GM12878 (cell line): Measurements from ENCODE around the gene CILP. TPM values are rescaled to one million over a fixed set of nuclear protein-coding genes. Genes with fewer than 3 reads are reported as not detected.

Experiments used
- ATAC-seq: fragments of 200-7000 bp; cut with Tn5 transposase; 3 replicates; pipeline ENCODE4 v1.9.1; 2020; ENCODE audit warnings: mild to moderate bottlenecking, moderate library complexity
- BruUV-seq: library from RNA; stranded (reverse); fragments of 400-500 nt; replicated peaks from 2 replicates; lab custom pipeline; 2021; lab: Mats Ljungman, UMichigan
- CTCF ChIA-PET: fragments of 300-600 bp; sonication (Branson Sonifier 250); formaldehyde crosslinking; extraction: SDS; loops from one replicate; lab custom pipeline; 2021; ENCODE audit warnings: inconsistent platforms; lab: Yijun Ruan, JAX
- POLR2A ChIA-PET: fragments of 350-600 bp; formaldehyde crosslinking; extraction: SDS; loops from one replicate; lab custom pipeline; 2021; ENCODE audit warnings: inconsistent platforms; lab: Charles Lee
- RAD21 ChIA-PET: fragments of 300-600 bp; sonication (Branson Sonifier 250); formaldehyde crosslinking; loops from one replicate; lab custom pipeline; 2023; ENCODE audit warnings: antibody characterized with exemption; ENCODE audit not compliant: unreplicated experiment; lab: Charles Lee
- SMC1A ChIA-PET: fragments of 300-600 bp; sonication (Branson Sonifier 250); formaldehyde crosslinking; loops from one replicate; lab custom pipeline; 2023; ENCODE audit not compliant: unreplicated experiment, uncharacterized antibody; lab: Charles Lee
- DNase-seq: peaks from one replicate; pipeline ENCODE4 v3.0.0-alpha.2; 2011; ENCODE audit warnings: low read depth, low spot score
- FAIRE-seq: peaks from 3 replicates; lab custom pipeline; 2011; peaks lifted over from hg19 to GRCh38; lab: Jason Lieb, UNC
- H2AFZ ChIP-seq: 2 replicates; pipeline ENCODE4 v1.6.0; 2011; ENCODE audit warnings: low read depth, low read length, control low read depth; ENCODE audit not compliant: control insufficient read depth
- H3K27ac ChIP-seq: 2 replicates; pipeline ENCODE4 v1.5.1; 2011; ENCODE audit warnings: control low read depth; ENCODE audit not compliant: control insufficient read depth, insufficient read depth
- H3K27me3 ChIP-seq, 2 experiments: replicated peaks in 1 of 2; 2 replicates each; pipeline versions ENCODE4 v1.6.0 to v1.6.1; 2011; ENCODE audit warnings: low read length in 1 of 2; ENCODE audit not compliant: control insufficient read depth in 2 of 2, insufficient read depth in 2 of 2
- H3K36me3 ChIP-seq, 2 experiments: 2 replicates each; pipeline ENCODE4 v1.5.1; 2011; ENCODE audit warnings: low read length in 1 of 2; ENCODE audit not compliant: control insufficient read depth in 2 of 2, insufficient read depth in 2 of 2
- H3K4me1 ChIP-seq: 2 replicates; pipeline ENCODE4 v1.6.1; 2011; ENCODE audit warnings: mild to moderate bottlenecking, low read length, moderate library complexity, mixed read lengths; ENCODE audit not compliant: control insufficient read depth, insufficient read depth
- H3K4me2 ChIP-seq: 2 replicates; pipeline ENCODE4 v1.6.0; 2011; ENCODE audit warnings: control low read depth; ENCODE audit not compliant: control insufficient read depth, insufficient read depth
- H3K4me3 ChIP-seq: fragments of 200-600 bp; sonication (generic); 2 replicates; pipeline ENCODE4 v1.5.1; 2016
- H3K79me2 ChIP-seq: 2 replicates; pipeline ENCODE4 v1.6.0; 2011; ENCODE audit warnings: low read length; ENCODE audit not compliant: control insufficient read depth, insufficient read depth
- H3K9ac ChIP-seq: 2 replicates; pipeline ENCODE4 v1.8.0; 2011; ENCODE audit warnings: low read length, control low read depth, mixed read lengths; ENCODE audit not compliant: control insufficient read depth, insufficient read depth
- H3K9me3 ChIP-seq: replicated peaks from 3 replicates; pipeline ENCODE4 v1.5.1; 2011; ENCODE audit warnings: mild to moderate bottlenecking, low read length; ENCODE audit not compliant: control insufficient read depth, insufficient read depth
- H4K20me1 ChIP-seq: 2 replicates; pipeline ENCODE4 v1.6.0; 2011; ENCODE audit not compliant: control insufficient read depth, insufficient read depth
- BRCA1 ChIP-seq: IDR thresholded peaks from 2 replicates; pipeline ENCODE4 v1.6.1; 2011; ENCODE audit warnings: low read depth, low read length, improper control_type of control experiment
- CBX5 ChIP-seq: sonication (generic); IDR thresholded peaks from 2 replicates; pipeline ENCODE4 v1.6.1; 2016; ENCODE audit warnings: low read depth, moderate library complexity, mild to moderate bottlenecking, inconsistent platforms
- ESRRA ChIP-seq: IDR thresholded peaks from 2 replicates; pipeline ENCODE4 v1.6.1; 2012; ENCODE audit warnings: mild to moderate bottlenecking, low read length, improper control_type of control experiment
- FOXK2 ChIP-seq: fragments of 450-650 bp; IDR thresholded peaks from 2 replicates; pipeline ENCODE4 v1.6.1; 2017; ENCODE audit warnings: mild to moderate bottlenecking, moderate library complexity
- GABPA ChIP-seq: IDR thresholded peaks from 2 replicates; pipeline ENCODE4 v1.6.1; 2014; ENCODE audit warnings: antibody characterized with exemption, low read depth, mild to moderate bottlenecking, inconsistent platforms
- JUNB ChIP-seq: IDR thresholded peaks from 2 replicates; pipeline ENCODE4 v1.6.1; 2016; ENCODE audit warnings: antibody characterized with exemption, mild to moderate bottlenecking
- NFYA ChIP-seq: IDR thresholded peaks from 2 replicates; pipeline ENCODE4 v1.6.1; 2011; ENCODE audit warnings: low read depth, mild to moderate bottlenecking, low read length, improper control_type of control experiment, borderline replicate concordance
- POLR2AphosphoS5 ChIP-seq: IDR thresholded peaks from 2 replicates; pipeline ENCODE4 v1.6.1; 2011; ENCODE audit warnings: mild to moderate bottlenecking, low read length, inconsistent platforms
- STAT3 ChIP-seq: IDR thresholded peaks from 2 replicates; pipeline ENCODE4 v1.6.1; 2011; ENCODE audit warnings: low read depth, low read length, improper control_type of control experiment
- TCF7 ChIP-seq: IDR thresholded peaks from 2 replicates; pipeline ENCODE4 v1.6.1; 2014; ENCODE audit warnings: antibody characterized with exemption, borderline replicate concordance
- WGBS: methylation state at CpG from one replicate; pipeline ENCODE4 v1.1.6; 2016; ENCODE audit warnings: low lambda C conversion rate; ENCODE audit not compliant: insufficient replicate concordance, insufficient coverage; ENCODE audit errors: missing lambda C conversion rate; 5-methylcytosine and 5-hydroxymethylcytosine counted together
- in situ Hi-C: fragments of 300-500 bp; cut with MboI; formaldehyde crosslinking; loops from 9 replicates; pipeline ENCODE4 v1.14.3; 2018; ENCODE audit warnings: mixed read lengths
- intact Hi-C: fragments of 100-400 bp; cut with micrococcal nuclease; formaldehyde crosslinking; loops from one replicate; pipeline ENCODE4 v1.14.2; 2022; ENCODE audit not compliant: unreplicated experiment
- polyA plus RNA-seq, 11 experiments: library from polyadenylated mRNA; depleted of rRNA in 4 of 11; unstranded in 6 of 11; stranded (reverse) in 5 of 11; fragments of >200 nt; fragmentation: Nextera tagmentation in 4 of 11; fragmentation: Illumina TruSeq in 1 of 11; extraction: Ambion mirVana in 4 of 11; extraction: Trizol in 1 of 11; gene quantifications; 1 replicate in 1 of 11; 2 replicates in 10 of 11; pipeline versions ENCODE4 v1.2.1 to v1.2.3, GENCODE V29; 2011 to 2016; ENCODE audit warnings: inconsistent platforms in 2 of 11, missing spikeins in 2 of 11, low read depth in 1 of 11
- total RNA-seq, 4 experiments: library from RNA; depleted of rRNA in 3 of 4; stranded (reverse); fragments of >200 nt in 3 of 4; fragmentation: Illumina TruSeq in 1 of 4; extraction: Trizol in 1 of 4; gene quantifications; 2 replicates each; pipeline versions ENCODE4 v1.2.1 to v1.2.3, GENCODE V29; 2013 to 2021
- TF ChIP-seq, protein P1 (sequence below): IDR thresholded peaks from 2 replicates; pipeline ENCODE4 v1.6.1; 2011; ENCODE audit warnings: mild to moderate bottlenecking, low read depth, low read length, moderate library complexity; ENCODE audit not compliant: insufficient replicate concordance
- TF ChIP-seq, protein P2 (sequence below): fragments of 450-650 bp; formaldehyde crosslinking; IDR thresholded peaks from 2 replicates; pipeline ENCODE4 v1.5.0; 2022; ENCODE audit warnings: mild to moderate bottlenecking, missing genetic modification characterization
- TF ChIP-seq, protein P3 (sequence below): IDR thresholded peaks from 2 replicates; pipeline ENCODE4 v1.6.1; 2012; ENCODE audit warnings: low read depth, low read length, improper control_type of control experiment
- TF ChIP-seq, protein P4 (sequence below), 3 experiments: IDR thresholded peaks in 2 of 3; conservative IDR thresholded peaks in 1 of 3; 2 replicates each; pipeline ENCODE4 v1.5.1; 2011; ENCODE audit warnings: low read depth in 3 of 3, low read length in 3 of 3, mild to moderate bottlenecking in 3 of 3, control low read depth in 2 of 3, moderate library complexity in 2 of 3, inconsistent platforms in 1 of 3, mixed read lengths in 1 of 3; ENCODE audit not compliant: control insufficient read depth in 2 of 3, insufficient read depth in 1 of 3; ENCODE audit errors: extremely low read depth in 1 of 3

Gene CILP
- total and polyA plus RNA-seq, 10 of the 15 experiments (the other 5 are each of a cell fraction or from before 2014, with no cell fraction given), result 0.03 to 0.06 (median 0.04) TPM; not detected in 4

DNA sequence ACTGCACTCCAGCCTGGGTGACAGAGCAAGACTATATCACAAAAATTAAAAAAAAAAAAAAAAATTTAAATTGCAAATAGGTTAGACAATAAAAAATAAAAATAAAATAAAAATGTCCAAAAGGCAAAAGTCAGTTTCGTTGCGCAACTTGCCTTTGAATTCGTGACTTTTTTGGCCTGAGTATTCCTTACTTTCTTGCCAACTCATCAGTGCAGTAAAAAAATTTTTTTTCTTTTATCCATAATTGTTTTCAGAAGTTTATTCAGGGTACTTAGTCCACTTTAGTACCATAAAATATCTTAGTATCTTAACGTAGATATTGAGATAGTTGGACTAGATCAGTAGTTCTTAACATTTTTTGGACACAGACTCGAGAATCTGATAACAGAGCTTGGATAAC lies 22.4 kb upstream of the CILP start:
- no peak for FAIRE-seq
- Histone ChIP-seq H3K4me1 (no peaks in the 10 kb centered on the region), H3K27ac (no peak overlapping the region), H3K9ac (no peak overlapping the region), H3K27me3 (no peaks in the 10 kb centered on the region), H4K20me1 (no peaks in the 10 kb centered on the region), H3K79me2 (no peaks in the 10 kb centered on the region), H3K4me2 (no peak overlapping the region), H3K4me3 (no peak overlapping the region), H2AFZ (no peak overlapping the region), H3K36me3 (no peaks in the 10 kb centered on the region), H3K9me3 (no peaks in the 10 kb centered on the region)
- BruUV-seq, result no TSS peak
- ChIA-PET CTCF (no interaction called here), SMC1A (no interaction called here), RAD21 (no interaction called here), POLR2A (no interaction called here)
- no peak for ATAC-seq
- in situ Hi-C loops, result no loop called here
- 47% methylated on average over 5 of the region's 5 CpGs for WGBS
- intact Hi-C loops, result no loop called here
- no peak for DNase-seq
- TF ChIP-seq CBX5 (no peak), GABPA (no peak), STAT3 (no peak), FOXK2 (no peak), BRCA1 (no peak), NFYA (no peak), JUNB (no peak), ESRRA (no peak), TCF7 (no peak), POLR2AphosphoS5 (no peak)
- TF ChIP-seq, protein P1, sequence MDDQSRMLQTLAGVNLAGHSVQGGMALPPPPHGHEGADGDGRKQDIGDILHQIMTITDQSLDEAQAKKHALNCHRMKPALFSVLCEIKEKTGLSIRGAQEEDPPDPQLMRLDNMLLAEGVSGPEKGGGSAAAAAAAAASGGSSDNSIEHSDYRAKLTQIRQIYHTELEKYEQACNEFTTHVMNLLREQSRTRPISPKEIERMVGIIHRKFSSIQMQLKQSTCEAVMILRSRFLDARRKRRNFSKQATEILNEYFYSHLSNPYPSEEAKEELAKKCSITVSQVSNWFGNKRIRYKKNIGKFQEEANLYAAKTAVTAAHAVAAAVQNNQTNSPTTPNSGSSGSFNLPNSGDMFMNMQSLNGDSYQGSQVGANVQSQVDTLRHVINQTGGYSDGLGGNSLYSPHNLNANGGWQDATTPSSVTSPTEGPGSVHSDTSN, result no peak
- TF ChIP-seq, protein P2, sequence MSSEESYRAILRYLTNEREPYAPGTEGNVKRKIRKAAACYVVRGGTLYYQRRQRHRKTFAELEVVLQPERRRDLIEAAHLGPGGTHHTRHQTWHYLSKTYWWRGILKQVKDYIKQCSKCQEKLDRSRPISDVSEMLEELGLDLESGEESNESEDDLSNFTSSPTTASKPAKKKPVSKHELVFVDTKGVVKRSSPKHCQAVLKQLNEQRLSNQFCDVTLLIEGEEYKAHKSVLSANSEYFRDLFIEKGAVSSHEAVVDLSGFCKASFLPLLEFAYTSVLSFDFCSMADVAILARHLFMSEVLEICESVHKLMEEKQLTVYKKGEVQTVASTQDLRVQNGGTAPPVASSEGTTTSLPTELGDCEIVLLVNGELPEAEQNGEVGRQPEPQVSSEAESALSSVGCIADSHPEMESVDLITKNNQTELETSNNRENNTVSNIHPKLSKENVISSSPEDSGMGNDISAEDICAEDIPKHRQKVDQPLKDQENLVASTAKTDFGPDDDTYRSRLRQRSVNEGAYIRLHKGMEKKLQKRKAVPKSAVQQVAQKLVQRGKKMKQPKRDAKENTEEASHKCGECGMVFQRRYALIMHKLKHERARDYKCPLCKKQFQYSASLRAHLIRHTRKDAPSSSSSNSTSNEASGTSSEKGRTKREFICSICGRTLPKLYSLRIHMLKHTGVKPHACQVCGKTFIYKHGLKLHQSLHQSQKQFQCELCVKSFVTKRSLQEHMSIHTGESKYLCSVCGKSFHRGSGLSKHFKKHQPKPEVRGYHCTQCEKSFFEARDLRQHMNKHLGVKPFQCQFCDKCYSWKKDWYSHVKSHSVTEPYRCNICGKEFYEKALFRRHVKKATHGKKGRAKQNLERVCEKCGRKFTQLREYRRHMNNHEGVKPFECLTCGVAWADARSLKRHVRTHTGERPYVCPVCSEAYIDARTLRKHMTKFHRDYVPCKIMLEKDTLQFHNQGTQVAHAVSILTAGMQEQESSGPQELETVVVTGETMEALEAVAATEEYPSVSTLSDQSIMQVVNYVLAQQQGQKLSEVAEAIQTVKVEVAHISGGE (CRISPR knock-in tag), result no peak
- TF ChIP-seq, protein P3, sequence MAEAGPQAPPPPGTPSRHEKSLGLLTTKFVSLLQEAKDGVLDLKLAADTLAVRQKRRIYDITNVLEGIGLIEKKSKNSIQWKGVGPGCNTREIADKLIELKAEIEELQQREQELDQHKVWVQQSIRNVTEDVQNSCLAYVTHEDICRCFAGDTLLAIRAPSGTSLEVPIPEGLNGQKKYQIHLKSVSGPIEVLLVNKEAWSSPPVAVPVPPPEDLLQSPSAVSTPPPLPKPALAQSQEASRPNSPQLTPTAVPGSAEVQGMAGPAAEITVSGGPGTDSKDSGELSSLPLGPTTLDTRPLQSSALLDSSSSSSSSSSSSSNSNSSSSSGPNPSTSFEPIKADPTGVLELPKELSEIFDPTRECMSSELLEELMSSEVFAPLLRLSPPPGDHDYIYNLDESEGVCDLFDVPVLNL, result no peak
- TF ChIP-seq, protein P4, sequence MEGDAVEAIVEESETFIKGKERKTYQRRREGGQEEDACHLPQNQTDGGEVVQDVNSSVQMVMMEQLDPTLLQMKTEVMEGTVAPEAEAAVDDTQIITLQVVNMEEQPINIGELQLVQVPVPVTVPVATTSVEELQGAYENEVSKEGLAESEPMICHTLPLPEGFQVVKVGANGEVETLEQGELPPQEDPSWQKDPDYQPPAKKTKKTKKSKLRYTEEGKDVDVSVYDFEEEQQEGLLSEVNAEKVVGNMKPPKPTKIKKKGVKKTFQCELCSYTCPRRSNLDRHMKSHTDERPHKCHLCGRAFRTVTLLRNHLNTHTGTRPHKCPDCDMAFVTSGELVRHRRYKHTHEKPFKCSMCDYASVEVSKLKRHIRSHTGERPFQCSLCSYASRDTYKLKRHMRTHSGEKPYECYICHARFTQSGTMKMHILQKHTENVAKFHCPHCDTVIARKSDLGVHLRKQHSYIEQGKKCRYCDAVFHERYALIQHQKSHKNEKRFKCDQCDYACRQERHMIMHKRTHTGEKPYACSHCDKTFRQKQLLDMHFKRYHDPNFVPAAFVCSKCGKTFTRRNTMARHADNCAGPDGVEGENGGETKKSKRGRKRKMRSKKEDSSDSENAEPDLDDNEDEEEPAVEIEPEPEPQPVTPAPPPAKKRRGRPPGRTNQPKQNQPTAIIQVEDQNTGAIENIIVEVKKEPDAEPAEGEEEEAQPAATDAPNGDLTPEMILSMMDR (IDR thresholded peaks at IDR 0.05 in 2 of 3, conservative IDR thresholded peaks at IDR 0.05 in 1 of 3; ENCODE audit: control insufficient read depth in 2 of 3, extremely low read depth in 1 of 3, insufficient read depth in 1 of 3, low read depth in 3 of 3, low read length in 3 of 3), result no peak
